H9 (cell line): Measurements from ENCODE around the gene ARF1. TPM values are rescaled to one million over a fixed set of nuclear protein-coding genes. Genes with fewer than 3 reads are reported as not detected.

ENCODE experiments used
- DNase-seq: peaks from one replicate; pipeline ENCODE4 v3.0.0-alpha.2; 2017
- H2AFZ ChIP-seq: one replicate; pipeline ENCODE4 v1.6.1; 2013; ENCODE audit warnings: mild to moderate bottlenecking, low read length, control low read depth, moderate library complexity
- H2AK5ac ChIP-seq: 2 replicates; pipeline ENCODE4 v1.6.1; 2013; ENCODE audit warnings: low read length, control low read depth, mixed read lengths; ENCODE audit not compliant: insufficient read length
- H2BK120ac ChIP-seq: one replicate; pipeline ENCODE4 v1.6.1; 2013; ENCODE audit warnings: low read depth, mild to moderate bottlenecking, low read length, control low read depth, inconsistent platforms; ENCODE audit not compliant: poor library complexity, severe bottlenecking
- H2BK12ac ChIP-seq: 2 replicates; pipeline ENCODE4 v1.6.1; 2013; ENCODE audit warnings: low read length, control low read depth, mixed read lengths, low read depth; ENCODE audit not compliant: insufficient read length
- H2BK15ac ChIP-seq: 2 replicates; pipeline ENCODE4 v1.6.1; 2013; ENCODE audit warnings: low read depth, low read length, control low read depth
- H2BK20ac ChIP-seq: one replicate; pipeline ENCODE4 v1.6.1; 2013; ENCODE audit warnings: low read depth, mild to moderate bottlenecking, low read length, control low read depth, inconsistent platforms; ENCODE audit not compliant: poor library complexity, severe bottlenecking
- H2BK5ac ChIP-seq: 2 replicates; pipeline ENCODE4 v1.6.1; 2013; ENCODE audit warnings: low read length, control low read depth, mixed read lengths; ENCODE audit not compliant: insufficient read length
- H3K14ac ChIP-seq: 2 replicates; pipeline ENCODE4 v1.6.1; 2013; ENCODE audit warnings: low read length, control low read depth; ENCODE audit not compliant: insufficient read depth
- H3K18ac ChIP-seq: 2 replicates; pipeline ENCODE4 v1.6.1; 2013; ENCODE audit warnings: low read depth, mild to moderate bottlenecking, mixed read lengths, low read length, control low read depth; ENCODE audit not compliant: insufficient read length
- H3K23ac ChIP-seq: 2 replicates; pipeline ENCODE4 v1.6.1; 2013; ENCODE audit warnings: low read length, control low read depth, mixed read lengths, low read depth; ENCODE audit not compliant: insufficient read length
- H3K23me2 ChIP-seq: 2 replicates; pipeline ENCODE4 v1.6.1; 2013; ENCODE audit warnings: low read depth, mild to moderate bottlenecking, mixed read lengths, low read length, control low read depth; ENCODE audit not compliant: insufficient read length, poor library complexity, severe bottlenecking
- H3K27ac ChIP-seq: 2 replicates; pipeline ENCODE4 v1.5.1; 2013; ENCODE audit warnings: low read length, control low read depth, mixed read lengths, low read depth; ENCODE audit not compliant: insufficient read length
- H3K27me3 ChIP-seq: 2 replicates; pipeline ENCODE4 v1.6.1; 2013; ENCODE audit warnings: low read length, control low read depth, inconsistent platforms; ENCODE audit not compliant: insufficient read depth
- H3K4ac ChIP-seq: 2 replicates; pipeline ENCODE4 v1.6.1; 2013; ENCODE audit warnings: low read depth, mild to moderate bottlenecking, control low read depth, inconsistent platforms, low read length, moderate library complexity
- H3K4me1 ChIP-seq: 2 replicates; pipeline ENCODE4 v1.6.1; 2013; ENCODE audit warnings: low read length, control low read depth, inconsistent platforms; ENCODE audit not compliant: insufficient read depth
- H3K4me2 ChIP-seq: 2 replicates; pipeline ENCODE4 v1.6.1; 2013; ENCODE audit warnings: low read length, control low read depth, mixed read lengths; ENCODE audit not compliant: insufficient read length, insufficient read depth
- H3K56ac ChIP-seq: 2 replicates; pipeline ENCODE4 v1.6.1; 2013; ENCODE audit warnings: low read depth, mild to moderate bottlenecking, mixed read lengths, low read length, control low read depth; ENCODE audit not compliant: insufficient read length
- H3K79me1 ChIP-seq: 2 replicates; pipeline ENCODE4 v1.6.1; 2013; ENCODE audit warnings: low read depth, mild to moderate bottlenecking, moderate library complexity, low read length, control low read depth, inconsistent platforms; ENCODE audit not compliant: insufficient read depth, poor library complexity, severe bottlenecking
- H3K79me2 ChIP-seq: 2 replicates; pipeline ENCODE4 v1.6.1; 2013; ENCODE audit warnings: low read length, control low read depth, inconsistent platforms; ENCODE audit not compliant: insufficient read depth
- H3K9ac ChIP-seq: 2 replicates; pipeline ENCODE4 v1.6.1; 2013; ENCODE audit warnings: low read length, control low read depth, mixed read lengths; ENCODE audit not compliant: insufficient read length; ENCODE audit errors: extremely low read depth
- H3K9me3 ChIP-seq: one replicate; pipeline ENCODE4 v1.6.1; 2013; ENCODE audit warnings: low read depth, low read length, inconsistent platforms; ENCODE audit not compliant: control insufficient read depth
- H3T11ph ChIP-seq: one replicate; pipeline ENCODE4 v1.6.1; 2013; ENCODE audit warnings: mild to moderate bottlenecking, low read length, control low read depth, inconsistent platforms
- H4K20me1 ChIP-seq: one replicate; pipeline ENCODE4 v1.6.1; 2013; ENCODE audit not compliant: control insufficient read depth, insufficient read length, insufficient read depth
- H4K5ac ChIP-seq: 2 replicates; pipeline ENCODE4 v1.6.1; 2013; ENCODE audit warnings: low read depth, mild to moderate bottlenecking, mixed read lengths, low read length, control low read depth; ENCODE audit not compliant: insufficient read length
- H4K8ac ChIP-seq: replicated peaks from 2 replicates; pipeline ENCODE4 v1.6.1; 2013; ENCODE audit warnings: low read length, control low read depth, mixed read lengths, low read depth; ENCODE audit not compliant: insufficient read length
- H4K91ac ChIP-seq: 2 replicates; pipeline ENCODE4 v1.6.1; 2013; ENCODE audit warnings: low read depth, mild to moderate bottlenecking, moderate library complexity, mixed read lengths, low read length, control low read depth; ENCODE audit not compliant: insufficient read length
- H3K27ac Mint-ChIP-seq, 3 experiments: 2 replicates in 2 of 3; 3 replicates in 1 of 3; pipeline ENCODE4 v1.8.0; 2020 to 2021; ENCODE audit warnings: mixed read lengths in 3 of 3, mild to moderate bottlenecking in 1 of 3, moderate library complexity in 1 of 3
- H3K27me3 Mint-ChIP-seq: 2 replicates; pipeline ENCODE4 v1.8.0; 2021; ENCODE audit warnings: low read depth, mild to moderate bottlenecking, moderate library complexity, mixed read lengths
- H3K36me3 Mint-ChIP-seq, 3 experiments: 2 replicates in 2 of 3; 3 replicates in 1 of 3; pipeline ENCODE4 v1.8.0; 2020 to 2021; ENCODE audit warnings: low read depth in 3 of 3, mixed read lengths in 3 of 3; ENCODE audit not compliant: insufficient read depth in 1 of 3
- H3K4me1 Mint-ChIP-seq, 2 experiments: 2 replicates each; pipeline ENCODE4 v1.8.0; 2020; ENCODE audit warnings: mixed read lengths in 2 of 2
- H3K4me3 Mint-ChIP-seq, 2 experiments: 2 replicates in 1 of 2; 3 replicates in 1 of 2; pipeline ENCODE4 v1.8.0; 2020 to 2021; ENCODE audit warnings: mild to moderate bottlenecking in 2 of 2, mixed read lengths in 2 of 2, moderate library complexity in 1 of 2
- H3K9me3 Mint-ChIP-seq, 2 experiments: 2 replicates in 1 of 2; 3 replicates in 1 of 2; pipeline ENCODE4 v1.8.0; 2020; ENCODE audit warnings: mild to moderate bottlenecking in 2 of 2, mixed read lengths in 2 of 2, moderate library complexity in 1 of 2
- CTCF ChIP-seq: fragments of 200-600 bp; sonication (generic); conservative IDR thresholded peaks from 3 replicates; pipeline ENCODE4 v1.8.0; 2021; ENCODE audit warnings: antibody characterized with exemption, mild to moderate bottlenecking
- WGBS: extraction: QIAGEN DNeasy Blood & Tissue Kit; methylation state at CpG from one replicate; pipeline ENCODE4 v1.1.7; 2013; ENCODE audit warnings: missing lambda C conversion rate, low lambda C conversion rate, mixed read lengths; ENCODE audit not compliant: insufficient read length; ENCODE audit errors: extremely low coverage; 5-methylcytosine and 5-hydroxymethylcytosine counted together
- total RNA-seq: library from RNA; stranded (reverse); gene quantifications from 2 replicates; pipeline ENCODE4 v1.2.1, GENCODE V29; 2021

ARF1 gene
- total RNA-seq, 1 experiment from 2014 or later, result 258 TPM

DNA sequence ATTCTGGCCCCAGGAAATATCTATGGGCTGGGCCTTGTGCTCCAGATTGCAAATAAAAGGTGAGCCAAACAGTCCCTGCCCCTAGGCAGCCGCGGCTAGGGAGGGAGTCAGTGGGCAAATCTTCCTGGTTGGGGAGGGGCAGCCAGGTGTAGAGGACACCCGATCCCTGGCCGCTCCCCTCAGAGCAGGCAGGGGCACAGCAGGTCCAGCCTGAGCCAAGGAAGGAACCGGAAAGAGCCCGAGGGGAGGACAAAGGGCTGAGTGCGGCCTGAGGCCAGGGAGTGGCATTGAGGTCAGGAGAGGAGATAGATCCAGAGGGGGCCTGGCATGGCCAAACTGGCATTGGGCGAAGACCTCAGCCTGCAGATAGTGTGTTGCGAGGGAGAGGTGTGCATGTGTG is 36.6 kb upstream of the ARF1 start:
- WGBS, result no CpG with 5 or more reads among the region's 9 CpGs
- Histone ChIP-seq H3K4ac (no peak overlapping the region), H2AFZ (no peak overlapping the region), H3K79me2 (no peaks in the 10 kb centered on the region), H3K18ac (no peak overlapping the region), H2BK12ac (no peak overlapping the region), H3K4me1 (no peaks in the 10 kb centered on the region; the same call in 1 of the 2 replicates), H2BK120ac (no peak overlapping the region), H3K9ac (no peak overlapping the region), H3K23me2 (peaks cover 3% of the 10 kb centered on the region), H3K56ac (no peak overlapping the region), H3K23ac (no peak overlapping the region), H3K14ac (no peak overlapping the region), H4K20me1 (no peaks in the 10 kb centered on the region), H3T11ph (no peak overlapping the region), H4K8ac (no peak overlapping the region), H4K5ac (peak overlapping the region; percentile 28), H2BK20ac (no peak overlapping the region), H3K27ac (no peak overlapping the region), H4K91ac (no peak overlapping the region), H3K9me3 (no peaks in the 10 kb centered on the region), H3K27me3 (peaks cover 15% of the 10 kb centered on the region; the same call in 1 of the 2 replicates), H3K4me2 (no peak overlapping the region), H2BK5ac (no peak overlapping the region), H2BK15ac (no peak overlapping the region), H3K79me1 (no peaks in the 10 kb centered on the region), H2AK5ac (no peak overlapping the region)
- DNase-seq, result peak; percentile 29
- Mint-ChIP-seq H3K4me1 (peaks cover 0 to 9% of the 10 kb centered on the region in 2 experiments; a peak in 2 of 4 replicates), H3K9me3 (peaks cover 0 to 4% of the 10 kb centered on the region in 2 experiments; a peak in 2 of 5 replicates), H3K4me3 (no peak overlapping the region), H3K27ac (no peak overlapping the region), H3K36me3 (no peaks in the 10 kb centered on the region; a peak in 1 of 7 replicates), H3K27me3 (peaks cover 50% of the 10 kb centered on the region)
- no peak for TF ChIP-seq CTCF
